ENCODE results near the gene LHX8. TPM values are rescaled to one million over a fixed set of nuclear protein-coding genes. Genes with fewer than 3 reads are reported as not detected.

The LHX8 gene
- total and polyA plus RNA-seq, 9 of the 15 experiments (the other 6 are each of a cell fraction or from before 2014, with no cell fraction given): not detected

GRCh38 chr1:75124510-75124909 lies 9.7 kb upstream of the LHX8 start:
- DNase-seq (ENCODE audit: extremely low read depth in 1 of 4, low spot score in 3 of 4): peak in 2 of 4 experiments; percentile 18 to 28
- in situ Hi-C loops (cut with MboI): no loop called here
- H4K20me1 ChIP-seq (replicated peaks; ENCODE audit: control insufficient read depth, insufficient read depth, low read length): no peaks in the 10 kb centered on the region
- H3K9ac ChIP-seq (ENCODE audit: insufficient read depth in 1 of 2, low read depth in 2 of 2, low read length in 2 of 2): no peak overlapping the region
- peaks cover 20 to 37% of the 10 kb centered on the region in 2 experiments for H3K27me3 ChIP-seq (ENCODE audit: control insufficient read depth in 2 of 2, insufficient read depth in 2 of 2, low read length in 2 of 2)
- H3K9me1 ChIP-seq (ENCODE audit: control insufficient read depth, insufficient read depth, low read length): no peaks in the 10 kb centered on the region
- no TSS peak for BruUV-seq (replicated peaks)
- H3K27ac ChIP-seq (ENCODE audit: extremely low read depth, low read depth, low read length): no peak overlapping the region
- no peak overlapping the region; the same call in 1 of the 2 replicates for H3K4me2 ChIP-seq (ENCODE audit: insufficient read depth, low read length)
- intact Hi-C loops (cut with micrococcal nuclease): no loop called here
- no peaks in the 10 kb centered on the region for H3K9me3 ChIP-seq (replicated peaks; ENCODE audit: control insufficient read depth, insufficient read depth, low read depth, low read length)
- H3K4me1 ChIP-seq (replicated peaks in 1 of 2; ENCODE audit: control insufficient read depth in 2 of 2, insufficient read depth in 2 of 2, low read length in 2 of 2): peaks cover 0 to 12% of the 10 kb centered on the region in 2 experiments; a peak in 2 of 5 replicates
- no peaks in the 10 kb centered on the region for H3K79me2 ChIP-seq (ENCODE audit: control insufficient read depth, insufficient read depth, low read length)
- ATAC-seq: peak; percentile 93
- WGBS (ENCODE audit: insufficient coverage, low coverage, missing lambda C conversion rate): 10% methylated on average over 22 of the region's 23 CpGs
- no peak overlapping the region for H3K4me3 ChIP-seq
- H2AFZ ChIP-seq (ENCODE audit: low read depth, low read length): peak overlapping the region; percentile 54
- FAIRE-seq: no peak
- no peaks in the 10 kb centered on the region for H3K36me3 ChIP-seq (ENCODE audit: control insufficient read depth, insufficient read depth, low read length)
- POLR2A ChIA-PET: no interaction called here
- CTCF ChIA-PET (ENCODE audit: low intra/inter-chr PET ratio): no interaction called here
- TF ChIP-seq POLR2B (IDR thresholded peaks at IDR 0.05; ENCODE audit: low read depth, partially characterized antibody): no peak
- TF ChIP-seq ZNF507 (tag; conservative IDR thresholded peaks at IDR 0.05): no peak
- peak; percentile 38 for TF ChIP-seq MGA (IDR thresholded peaks at IDR 0.05)
- peak in 1 of 2 experiments; percentile 49 for TF ChIP-seq E2F6 (IDR thresholded peaks at IDR 0.05; ENCODE audit: borderline replicate concordance in 1 of 2, extremely low read depth in 1 of 2, insufficient read depth in 1 of 2, insufficient read length in 1 of 2, low read depth in 1 of 2, low read length in 1 of 2, poor library complexity in 1 of 2, severe bottlenecking in 1 of 2)
- peak; percentile 22; the same call in 1 of the 2 replicates for TF ChIP-seq L3MBTL2 (IDR thresholded peaks at IDR 0.05)
- TF ChIP-seq NCOA2 (IDR thresholded peaks at IDR 0.05; ENCODE audit: partially characterized antibody in 2 of 2): no peak
- no peak for TF ChIP-seq HMBOX1 (IDR thresholded peaks at IDR 0.05)
